H9 (cell line): ENCODE measurements around the gene ADPRH. TPM values are rescaled to one million over a fixed set of nuclear protein-coding genes. Genes with fewer than 3 reads are reported as not detected.
A peak's percentile ranks its signal among the peaks of the same experiment; 100 is the strongest.

Source experiments
- DNase-seq: peaks from one replicate; pipeline ENCODE4 v3.0.0-alpha.2; 2017
- H2AFZ ChIP-seq: one replicate; pipeline ENCODE4 v1.6.1; 2013; ENCODE audit warnings: mild to moderate bottlenecking, low read length, control low read depth, moderate library complexity
- H2AK5ac ChIP-seq: 2 replicates; pipeline ENCODE4 v1.6.1; 2013; ENCODE audit warnings: low read length, control low read depth, mixed read lengths; ENCODE audit not compliant: insufficient read length
- H2BK120ac ChIP-seq: one replicate; pipeline ENCODE4 v1.6.1; 2013; ENCODE audit warnings: low read depth, mild to moderate bottlenecking, low read length, control low read depth, inconsistent platforms; ENCODE audit not compliant: poor library complexity, severe bottlenecking
- H2BK12ac ChIP-seq: 2 replicates; pipeline ENCODE4 v1.6.1; 2013; ENCODE audit warnings: low read length, control low read depth, mixed read lengths, low read depth; ENCODE audit not compliant: insufficient read length
- H2BK15ac ChIP-seq: 2 replicates; pipeline ENCODE4 v1.6.1; 2013; ENCODE audit warnings: low read depth, low read length, control low read depth
- H2BK20ac ChIP-seq: one replicate; pipeline ENCODE4 v1.6.1; 2013; ENCODE audit warnings: low read depth, mild to moderate bottlenecking, low read length, control low read depth, inconsistent platforms; ENCODE audit not compliant: poor library complexity, severe bottlenecking
- H2BK5ac ChIP-seq: 2 replicates; pipeline ENCODE4 v1.6.1; 2013; ENCODE audit warnings: low read length, control low read depth, mixed read lengths; ENCODE audit not compliant: insufficient read length
- H3K14ac ChIP-seq: 2 replicates; pipeline ENCODE4 v1.6.1; 2013; ENCODE audit warnings: low read length, control low read depth; ENCODE audit not compliant: insufficient read depth
- H3K18ac ChIP-seq: 2 replicates; pipeline ENCODE4 v1.6.1; 2013; ENCODE audit warnings: low read depth, mild to moderate bottlenecking, mixed read lengths, low read length, control low read depth; ENCODE audit not compliant: insufficient read length
- H3K23ac ChIP-seq: 2 replicates; pipeline ENCODE4 v1.6.1; 2013; ENCODE audit warnings: low read length, control low read depth, mixed read lengths, low read depth; ENCODE audit not compliant: insufficient read length
- H3K23me2 ChIP-seq: 2 replicates; pipeline ENCODE4 v1.6.1; 2013; ENCODE audit warnings: low read depth, mild to moderate bottlenecking, mixed read lengths, low read length, control low read depth; ENCODE audit not compliant: insufficient read length, poor library complexity, severe bottlenecking
- H3K27ac ChIP-seq: 2 replicates; pipeline ENCODE4 v1.5.1; 2013; ENCODE audit warnings: low read length, control low read depth, mixed read lengths, low read depth; ENCODE audit not compliant: insufficient read length
- H3K27me3 ChIP-seq: 2 replicates; pipeline ENCODE4 v1.6.1; 2013; ENCODE audit warnings: low read length, control low read depth, inconsistent platforms; ENCODE audit not compliant: insufficient read depth
- H3K4ac ChIP-seq: 2 replicates; pipeline ENCODE4 v1.6.1; 2013; ENCODE audit warnings: low read depth, mild to moderate bottlenecking, control low read depth, inconsistent platforms, low read length, moderate library complexity
- H3K4me1 ChIP-seq: 2 replicates; pipeline ENCODE4 v1.6.1; 2013; ENCODE audit warnings: low read length, control low read depth, inconsistent platforms; ENCODE audit not compliant: insufficient read depth
- H3K4me2 ChIP-seq: 2 replicates; pipeline ENCODE4 v1.6.1; 2013; ENCODE audit warnings: low read length, control low read depth, mixed read lengths; ENCODE audit not compliant: insufficient read length, insufficient read depth
- H3K56ac ChIP-seq: 2 replicates; pipeline ENCODE4 v1.6.1; 2013; ENCODE audit warnings: low read depth, mild to moderate bottlenecking, mixed read lengths, low read length, control low read depth; ENCODE audit not compliant: insufficient read length
- H3K79me1 ChIP-seq: 2 replicates; pipeline ENCODE4 v1.6.1; 2013; ENCODE audit warnings: low read depth, mild to moderate bottlenecking, moderate library complexity, low read length, control low read depth, inconsistent platforms; ENCODE audit not compliant: insufficient read depth, poor library complexity, severe bottlenecking
- H3K79me2 ChIP-seq: 2 replicates; pipeline ENCODE4 v1.6.1; 2013; ENCODE audit warnings: low read length, control low read depth, inconsistent platforms; ENCODE audit not compliant: insufficient read depth
- H3K9ac ChIP-seq: 2 replicates; pipeline ENCODE4 v1.6.1; 2013; ENCODE audit warnings: low read length, control low read depth, mixed read lengths; ENCODE audit not compliant: insufficient read length; ENCODE audit errors: extremely low read depth
- H3K9me3 ChIP-seq: one replicate; pipeline ENCODE4 v1.6.1; 2013; ENCODE audit warnings: low read depth, low read length, inconsistent platforms; ENCODE audit not compliant: control insufficient read depth
- H3T11ph ChIP-seq: one replicate; pipeline ENCODE4 v1.6.1; 2013; ENCODE audit warnings: mild to moderate bottlenecking, low read length, control low read depth, inconsistent platforms
- H4K20me1 ChIP-seq: one replicate; pipeline ENCODE4 v1.6.1; 2013; ENCODE audit not compliant: control insufficient read depth, insufficient read length, insufficient read depth
- H4K5ac ChIP-seq: 2 replicates; pipeline ENCODE4 v1.6.1; 2013; ENCODE audit warnings: low read depth, mild to moderate bottlenecking, mixed read lengths, low read length, control low read depth; ENCODE audit not compliant: insufficient read length
- H4K8ac ChIP-seq: replicated peaks from 2 replicates; pipeline ENCODE4 v1.6.1; 2013; ENCODE audit warnings: low read length, control low read depth, mixed read lengths, low read depth; ENCODE audit not compliant: insufficient read length
- H4K91ac ChIP-seq: 2 replicates; pipeline ENCODE4 v1.6.1; 2013; ENCODE audit warnings: low read depth, mild to moderate bottlenecking, moderate library complexity, mixed read lengths, low read length, control low read depth; ENCODE audit not compliant: insufficient read length
- H3K27ac Mint-ChIP-seq, 3 experiments: 2 replicates in 2 of 3; 3 replicates in 1 of 3; pipeline ENCODE4 v1.8.0; 2020 to 2021; ENCODE audit warnings: mixed read lengths in 3 of 3, mild to moderate bottlenecking in 1 of 3, moderate library complexity in 1 of 3
- H3K27me3 Mint-ChIP-seq: 2 replicates; pipeline ENCODE4 v1.8.0; 2021; ENCODE audit warnings: low read depth, mild to moderate bottlenecking, moderate library complexity, mixed read lengths
- H3K36me3 Mint-ChIP-seq, 3 experiments: 2 replicates in 2 of 3; 3 replicates in 1 of 3; pipeline ENCODE4 v1.8.0; 2020 to 2021; ENCODE audit warnings: low read depth in 3 of 3, mixed read lengths in 3 of 3; ENCODE audit not compliant: insufficient read depth in 1 of 3
- H3K4me1 Mint-ChIP-seq, 2 experiments: 2 replicates each; pipeline ENCODE4 v1.8.0; 2020; ENCODE audit warnings: mixed read lengths in 2 of 2
- H3K4me3 Mint-ChIP-seq, 2 experiments: 2 replicates in 1 of 2; 3 replicates in 1 of 2; pipeline ENCODE4 v1.8.0; 2020 to 2021; ENCODE audit warnings: mild to moderate bottlenecking in 2 of 2, mixed read lengths in 2 of 2, moderate library complexity in 1 of 2
- H3K9me3 Mint-ChIP-seq, 2 experiments: 2 replicates in 1 of 2; 3 replicates in 1 of 2; pipeline ENCODE4 v1.8.0; 2020; ENCODE audit warnings: mild to moderate bottlenecking in 2 of 2, mixed read lengths in 2 of 2, moderate library complexity in 1 of 2
- CTCF ChIP-seq: fragments of 200-600 bp; sonication (generic); conservative IDR thresholded peaks from 3 replicates; pipeline ENCODE4 v1.8.0; 2021; ENCODE audit warnings: antibody characterized with exemption, mild to moderate bottlenecking
- WGBS: extraction: QIAGEN DNeasy Blood & Tissue Kit; methylation state at CpG from one replicate; pipeline ENCODE4 v1.1.7; 2013; ENCODE audit warnings: missing lambda C conversion rate, low lambda C conversion rate, mixed read lengths; ENCODE audit not compliant: insufficient read length; ENCODE audit errors: extremely low coverage; 5-methylcytosine and 5-hydroxymethylcytosine counted together
- total RNA-seq: library from RNA; stranded (reverse); gene quantifications from 2 replicates; pipeline ENCODE4 v1.2.1, GENCODE V29; 2021

Gene ADPRH
- total RNA-seq, 1 experiment from 2014 or later: 3.1 TPM

- peak overlapping the region; percentile 82; the same call in 1 of the 2 replicates for H3K14ac ChIP-seq
- H2BK5ac ChIP-seq: no peak overlapping the region
- Mint-ChIP-seq H3K27me3 (peaks cover 15% of the 10 kb centered on the region), H3K9me3 (no peaks in the 10 kb centered on the region), H3K4me3 (peak overlapping the region; percentile 83 to 91), H3K4me1 (peaks cover 8 to 17% of the 10 kb centered on the region in 2 experiments), H3K36me3 (peaks cover 0 to 4% (median 0%) of the 10 kb centered on the region in 3 experiments; a peak in 3 of 7 replicates), H3K27ac (peak overlapping the region; percentile 77 to 96 (median 89); a peak in 4 of 7 replicates)
- H3K79me2 ChIP-seq: no peaks in the 10 kb centered on the region
- peak; percentile 17; the same call in 1 of the 3 replicates for TF ChIP-seq CTCF
- no peaks in the 10 kb centered on the region for H3K9me3 ChIP-seq
- peak; percentile 44 for DNase-seq
- H3K9ac ChIP-seq: peak overlapping the region; percentile 78
- H3K4me1 ChIP-seq: peaks cover 3% of the 10 kb centered on the region
- peaks cover 3% of the 10 kb centered on the region; the same call in 1 of the 2 replicates for H3K27me3 ChIP-seq
- no peak overlapping the region for H4K91ac ChIP-seq
- no peak overlapping the region for H3K4ac ChIP-seq
- H4K8ac ChIP-seq: no peak overlapping the region
- no peak overlapping the region for H2BK20ac ChIP-seq
- H3K23ac ChIP-seq: no peak overlapping the region
- no peak overlapping the region for H3K27ac ChIP-seq
- no peak overlapping the region for H2AK5ac ChIP-seq
- H2BK15ac ChIP-seq: no peak overlapping the region
- H4K5ac ChIP-seq: peak overlapping the region; percentile 27
- H3T11ph ChIP-seq: no peak overlapping the region
- no peaks in the 10 kb centered on the region for H4K20me1 ChIP-seq
- H3K18ac ChIP-seq: peak overlapping the region; percentile 58
- no peaks in the 10 kb centered on the region for H3K79me1 ChIP-seq
- no peak overlapping the region for H2BK12ac ChIP-seq
- peak overlapping the region; percentile 88 for H3K4me2 ChIP-seq
- H2AFZ ChIP-seq: peak overlapping the region; percentile 72
- H3K56ac ChIP-seq: no peak overlapping the region
- no peak overlapping the region for H2BK120ac ChIP-seq
- peaks cover 10% of the 10 kb centered on the region for H3K23me2 ChIP-seq
- WGBS: no CpG with 5 or more reads among the region's 16 CpGs
These were observed 922 bp downstream of the ADPRH start for GRCh38 chr3:119580067-119580760.
